ENCODE data around the gene FSTL4. TPM values are rescaled to one million over a fixed set of nuclear protein-coding genes. Genes with fewer than 3 reads are reported as not detected.

Gene FSTL4
- total and polyA plus RNA-seq, 4 donors, result 0.02 to 0.18 TPM; not detected in 2

- no peak for TF ChIP-seq EGR1 (IDR thresholded peaks at IDR 0.05; ENCODE audit: low read depth in 2 of 2)
- TF ChIP-seq ZBTB33 (IDR thresholded peaks at IDR 0.05), result no peak
- no peak for TF ChIP-seq HNF4G (IDR thresholded peaks at IDR 0.05)
- TF ChIP-seq TAF1 (conservative IDR thresholded peaks at IDR 0.05), result no peak
- no peak for TF ChIP-seq FOXA2 (IDR thresholded peaks at IDR 0.05)
- TF ChIP-seq, protein P1, sequence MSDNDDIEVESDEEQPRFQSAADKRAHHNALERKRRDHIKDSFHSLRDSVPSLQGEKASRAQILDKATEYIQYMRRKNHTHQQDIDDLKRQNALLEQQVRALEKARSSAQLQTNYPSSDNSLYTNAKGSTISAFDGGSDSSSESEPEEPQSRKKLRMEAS (IDR thresholded peaks at IDR 0.05), result no peak
- 90% methylated on average over 4 of the region's 4 CpGs for WGBS
- Histone ChIP-seq H3K36me3 (ENCODE audit: control insufficient read depth in 4 of 4, insufficient read depth in 3 of 4, low read depth in 1 of 4, low read length in 3 of 4) (no peaks in the 10 kb centered on the region), H3K4me1 (ENCODE audit: control insufficient read depth in 4 of 4, insufficient read depth in 4 of 4, low read length in 3 of 4) (no peaks in the 10 kb centered on the region), H3K9ac (ENCODE audit: low read depth in 1 of 2, low read length in 2 of 2) (no peak overlapping the region), H3K9me3 (ENCODE audit: control insufficient read depth in 4 of 4, low read length in 3 of 4) (no peaks in the 10 kb centered on the region), H3K27me3 (ENCODE audit: control insufficient read depth in 4 of 4, insufficient read depth in 4 of 4, low read length in 3 of 4) (no peaks in the 10 kb centered on the region), H3K27ac (ENCODE audit: low read depth in 1 of 2, low read length in 2 of 2) (no peak overlapping the region), H3K4me3 (ENCODE audit: low read depth in 1 of 3, low read length in 3 of 3) (no peak overlapping the region)
- DNase-seq (ENCODE audit: low spot score), result no peak
These were observed 87.7 kb downstream of the FSTL4 start for GRCh38 chr5:133524666-133525065.

GRCh38 chr5:133523961-133524586 is 88.3 kb downstream of the FSTL4 start:
- TF ChIP-seq, protein P1 (IDR thresholded peaks at IDR 0.05), result no peak
- no peak for TF ChIP-seq YY1 (IDR thresholded peaks at IDR 0.05)
- no peak for TF ChIP-seq HNF4G (IDR thresholded peaks at IDR 0.05)
- no peak for TF ChIP-seq HNF4A (conservative IDR thresholded peaks at IDR 0.05)
- no peak for TF ChIP-seq NR2F2 (IDR thresholded peaks at IDR 0.05)
- no peak for TF ChIP-seq REST (IDR thresholded peaks at IDR 0.05)
- no peak for TF ChIP-seq RXRA (IDR thresholded peaks at IDR 0.05)
- TF ChIP-seq, protein P2, sequence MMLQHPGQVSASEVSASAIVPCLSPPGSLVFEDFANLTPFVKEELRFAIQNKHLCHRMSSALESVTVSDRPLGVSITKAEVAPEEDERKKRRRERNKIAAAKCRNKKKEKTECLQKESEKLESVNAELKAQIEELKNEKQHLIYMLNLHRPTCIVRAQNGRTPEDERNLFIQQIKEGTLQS (IDR thresholded peaks at IDR 0.05), result no peak
- no peak for TF ChIP-seq FOXA2 (IDR thresholded peaks at IDR 0.05)
- TF ChIP-seq GABPA (IDR thresholded peaks at IDR 0.05 in 1 of 2, conservative IDR thresholded peaks at IDR 0.05 in 1 of 2), result no peak
- TF ChIP-seq FOXA1 (IDR thresholded peaks at IDR 0.05), result no peak
- no peak for TF ChIP-seq RAD21 (IDR thresholded peaks at IDR 0.05)
- no peaks in the 10 kb centered on the region for H3K36me3 ChIP-seq (ENCODE audit: control insufficient read depth in 4 of 4, insufficient read depth in 3 of 4, low read depth in 1 of 4, low read length in 3 of 4)
- 91% methylated on average over 12 of the region's 12 CpGs for WGBS
- no peaks in the 10 kb centered on the region for H3K9me3 ChIP-seq (ENCODE audit: control insufficient read depth in 4 of 4, low read length in 3 of 4)
- H3K9ac ChIP-seq (ENCODE audit: low read depth in 1 of 2, low read length in 2 of 2), result no peak overlapping the region
- DNase-seq (ENCODE audit: low spot score), result no peak
- no peaks in the 10 kb centered on the region for H3K4me1 ChIP-seq (ENCODE audit: control insufficient read depth in 4 of 4, insufficient read depth in 4 of 4, low read length in 3 of 4)
- H3K4me3 ChIP-seq (ENCODE audit: low read depth in 1 of 3, low read length in 3 of 3), result no peak overlapping the region
- no peak overlapping the region for H3K27ac ChIP-seq (ENCODE audit: low read depth in 1 of 2, low read length in 2 of 2)
- H3K27me3 ChIP-seq (ENCODE audit: control insufficient read depth in 4 of 4, insufficient read depth in 4 of 4, low read length in 3 of 4), result no peaks in the 10 kb centered on the region

Measured in liver (tissue), 9 donors.